Caco-2 (cell line): ENCODE results near the gene TCEANC. TPM values are rescaled to one million over a fixed set of nuclear protein-coding genes. Genes with fewer than 3 reads are reported as not detected.

ENCODE experiments used
- BruUV-seq: library from RNA; stranded (reverse); fragments of 400-500 nt; replicated peaks from 2 replicates; lab custom pipeline; 2021; lab: Mats Ljungman, UMichigan
- CTCF ChIA-PET: fragments of 300-600 bp; sonication (Branson Sonifier 250); formaldehyde crosslinking; loops from one replicate; lab custom pipeline; 2022; ENCODE audit warnings: antibody characterized with exemption; lab: Charles Lee
- POLR2A ChIA-PET: fragments of 300-600 bp; sonication (Branson Sonifier 250); formaldehyde crosslinking; loops from one replicate; lab custom pipeline; 2022; ENCODE audit warnings: antibody characterized with exemption; lab: Charles Lee
- DNase-seq, 2 experiments: peaks; one replicate each; pipeline versions ENCODE4 v3.0.0 to v3.0.0-alpha.2; 2020 to 2022
- H3K27me3 ChIP-seq: replicated peaks from 2 replicates; pipeline ENCODE4 v1.6.0; 2011; ENCODE audit warnings: low read length; ENCODE audit not compliant: control insufficient read depth, insufficient read depth
- H3K36me3 ChIP-seq: 2 replicates; pipeline ENCODE4 v1.5.1; 2011; ENCODE audit warnings: low read length; ENCODE audit not compliant: control insufficient read depth, insufficient read depth
- H3K4me1 ChIP-seq: fragments of 250-450 bp; sonication (Bioruptor Pico); 2 replicates; pipeline ENCODE4 v1.5.1; 2020; ENCODE audit warnings: mild to moderate bottlenecking
- H3K4me3 ChIP-seq: 2 replicates; pipeline ENCODE4 v1.5.1; 2011; ENCODE audit warnings: low read depth, mild to moderate bottlenecking, control low read depth, low read length
- H3K9me3 ChIP-seq: fragments of 250-450 bp; sonication (Bioruptor Pico); 2 replicates; pipeline ENCODE4 v1.5.1; 2020; ENCODE audit warnings: mild to moderate bottlenecking, moderate library complexity
- H3K27ac Mint-ChIP-seq: one replicate; pipeline ENCODE4 v1.8.0; 2022; ENCODE audit warnings: mixed read lengths; ENCODE audit not compliant: unreplicated experiment
- H3K27me3 Mint-ChIP-seq: one replicate; pipeline ENCODE4 v1.8.0; 2022; ENCODE audit warnings: mixed read lengths; ENCODE audit not compliant: insufficient read depth, unreplicated experiment
- H3K36me3 Mint-ChIP-seq: one replicate; pipeline ENCODE4 v1.8.0; 2022; ENCODE audit warnings: mild to moderate bottlenecking, mixed read lengths; ENCODE audit not compliant: insufficient read depth, unreplicated experiment
- H3K4me1 Mint-ChIP-seq: one replicate; pipeline ENCODE4 v1.8.0; 2022; ENCODE audit warnings: low read depth, mixed read lengths; ENCODE audit not compliant: unreplicated experiment
- H3K4me3 Mint-ChIP-seq: one replicate; pipeline ENCODE4 v1.8.0; 2022; ENCODE audit warnings: mild to moderate bottlenecking, moderate library complexity, mixed read lengths; ENCODE audit not compliant: unreplicated experiment
- H3K9me3 Mint-ChIP-seq: one replicate; pipeline ENCODE4 v1.8.0; 2022; ENCODE audit warnings: mixed read lengths; ENCODE audit not compliant: unreplicated experiment
- CTCF ChIP-seq, 2 experiments: fragments of 200-600 bp in 1 of 2; IDR thresholded peaks; 1 replicate in 1 of 2; 2 replicates in 1 of 2; pipeline versions ENCODE4 v1.5.1 to v1.8.0; 2011 to 2022; ENCODE audit warnings: antibody characterized with exemption in 1 of 2, control low read depth in 1 of 2, inconsistent platforms in 1 of 2, low read depth in 1 of 2, low read length in 1 of 2, mild to moderate bottlenecking in 1 of 2, moderate library complexity in 1 of 2; ENCODE audit not compliant: insufficient read depth in 1 of 2, severe bottlenecking in 1 of 2, unreplicated experiment in 1 of 2
- intact Hi-C: fragments of 100-400 bp; cut with micrococcal nuclease; formaldehyde crosslinking; loops from one replicate; pipeline ENCODE4 v1.10.0; 2022; ENCODE audit not compliant: unreplicated experiment
- total RNA-seq: library from RNA; stranded (reverse); gene quantifications from 2 replicates; pipeline ENCODE4 v1.2.3, GENCODE V29; 2022

The TCEANC gene
- total RNA-seq, 1 experiment from 2014 or later: 1.6 TPM

GRCh38 chrX:13607331-13607995 lies 45.5 kb upstream of the TCEANC start:
- no peak overlapping the region for H3K4me3 ChIP-seq
- POLR2A ChIA-PET: no interaction called here
- BruUV-seq: no TSS peak
- no peak for DNase-seq
- intact Hi-C loops: no loop called here
- no peak for TF ChIP-seq CTCF (IDR thresholded peaks at IDR 0.05; ENCODE audit: insufficient read depth in 1 of 2, low read depth in 1 of 2, low read length in 1 of 2, severe bottlenecking in 1 of 2, unreplicated experiment in 1 of 2)
- CTCF ChIA-PET: no interaction called here
- no peaks in the 10 kb centered on the region for H3K36me3 ChIP-seq
- no peaks in the 10 kb centered on the region for H3K4me1 ChIP-seq
- Mint-ChIP-seq H3K36me3 (no peaks in the 10 kb centered on the region), H3K27me3 (no peaks in the 10 kb centered on the region), H3K4me1 (peaks cover 7% of the 10 kb centered on the region), H3K9me3 (no peaks in the 10 kb centered on the region), H3K27ac (no peak overlapping the region), H3K4me3 (no peak overlapping the region)
- no peaks in the 10 kb centered on the region for H3K27me3 ChIP-seq
- no peaks in the 10 kb centered on the region for H3K9me3 ChIP-seq

GRCh38 chrX:13607996-13608365 lies 45.0 kb upstream of the TCEANC start:
- Mint-ChIP-seq H3K27ac (no peak overlapping the region), H3K9me3 (no peaks in the 10 kb centered on the region), H3K4me1 (peaks cover 7% of the 10 kb centered on the region), H3K4me3 (no peak overlapping the region), H3K27me3 (no peaks in the 10 kb centered on the region), H3K36me3 (no peaks in the 10 kb centered on the region)
- ChIA-PET POLR2A (no interaction called here), CTCF (no interaction called here)
- no peak for TF ChIP-seq CTCF (IDR thresholded peaks at IDR 0.05; ENCODE audit: insufficient read depth in 1 of 2, low read depth in 1 of 2, low read length in 1 of 2, severe bottlenecking in 1 of 2, unreplicated experiment in 1 of 2)
- DNase-seq: no peak
- no peak overlapping the region for H3K4me3 ChIP-seq
- no peaks in the 10 kb centered on the region for H3K36me3 ChIP-seq
- no peaks in the 10 kb centered on the region for H3K9me3 ChIP-seq
- BruUV-seq: no TSS peak
- intact Hi-C loops: no loop called here
- no peaks in the 10 kb centered on the region for H3K4me1 ChIP-seq
- H3K27me3 ChIP-seq: no peaks in the 10 kb centered on the region

GRCh38 chrX:13614154-13614553 lies 38.8 kb upstream of the TCEANC start:
- ChIA-PET POLR2A (no interaction called here), CTCF (no interaction called here)
- Histone ChIP-seq H3K27me3 (no peaks in the 10 kb centered on the region), H3K4me3 (no peak overlapping the region), H3K4me1 (no peaks in the 10 kb centered on the region), H3K9me3 (no peaks in the 10 kb centered on the region), H3K36me3 (no peaks in the 10 kb centered on the region)
- no peak for TF ChIP-seq CTCF (IDR thresholded peaks at IDR 0.05; ENCODE audit: insufficient read depth in 1 of 2, low read depth in 1 of 2, low read length in 1 of 2, severe bottlenecking in 1 of 2, unreplicated experiment in 1 of 2)
- no peaks in the 10 kb centered on the region for H3K9me3 Mint-ChIP-seq
- H3K36me3 Mint-ChIP-seq: no peaks in the 10 kb centered on the region
- H3K27ac Mint-ChIP-seq: no peak overlapping the region
- BruUV-seq: no TSS peak
- H3K4me3 Mint-ChIP-seq: no peak overlapping the region
- no peak for DNase-seq
- intact Hi-C loops: no loop called here
- no peaks in the 10 kb centered on the region for H3K4me1 Mint-ChIP-seq
- H3K27me3 Mint-ChIP-seq: no peaks in the 10 kb centered on the region
